Stimulated activated CD4-positive, alpha-beta T cell treated with anti-CD3 and anti-CD28 coated beads, Interleukin-4, amount 100 ng/mL, for 4 hours (primary cell): Measurements from ENCODE around the gene FBXL22.
A peak's percentile ranks its signal among the peaks of the same experiment; 100 is the strongest.

Source experiments
- DNase-seq, 2 experiments: peaks; one replicate each; pipeline ENCODE4 v3.0.0-alpha.2; 2020

FBXL22 gene

GRCh38 chr15:63593705-63594671, 3.2 kb upstream of the FBXL22 start:
- DNase-seq, result peak in 1 of 2 experiments; percentile 34

- no peak for DNase-seq
Observed at GRCh38 chr15:63595065-63595464, 2.1 kb upstream of the FBXL22 start.

- no peak for DNase-seq
Observed at GRCh38 chr15:63595688-63596087, 1.5 kb upstream of the FBXL22 start.

DNA sequence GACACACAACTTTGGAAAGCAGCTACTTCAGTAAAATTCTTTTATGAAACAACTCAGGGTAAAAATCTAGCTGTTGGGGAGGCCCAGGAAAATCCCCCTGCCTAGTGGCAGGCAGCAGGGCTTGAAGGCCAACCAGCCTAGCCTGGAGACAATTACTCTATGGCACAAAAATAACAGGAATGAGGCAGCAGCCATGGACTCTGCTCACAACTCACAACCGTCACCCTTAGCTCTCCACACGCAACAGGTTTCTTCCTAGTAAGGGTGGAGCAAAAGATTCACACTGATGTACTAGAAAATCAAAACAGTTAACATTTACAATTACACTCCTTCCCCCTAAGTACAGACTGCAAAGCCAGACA, 530 bp upstream of the FBXL22 start:
- no peak for DNase-seq

GRCh38 chr15:63597821-63598220, 634 bp downstream of the FBXL22 start:
- no peak for DNase-seq

DNA sequence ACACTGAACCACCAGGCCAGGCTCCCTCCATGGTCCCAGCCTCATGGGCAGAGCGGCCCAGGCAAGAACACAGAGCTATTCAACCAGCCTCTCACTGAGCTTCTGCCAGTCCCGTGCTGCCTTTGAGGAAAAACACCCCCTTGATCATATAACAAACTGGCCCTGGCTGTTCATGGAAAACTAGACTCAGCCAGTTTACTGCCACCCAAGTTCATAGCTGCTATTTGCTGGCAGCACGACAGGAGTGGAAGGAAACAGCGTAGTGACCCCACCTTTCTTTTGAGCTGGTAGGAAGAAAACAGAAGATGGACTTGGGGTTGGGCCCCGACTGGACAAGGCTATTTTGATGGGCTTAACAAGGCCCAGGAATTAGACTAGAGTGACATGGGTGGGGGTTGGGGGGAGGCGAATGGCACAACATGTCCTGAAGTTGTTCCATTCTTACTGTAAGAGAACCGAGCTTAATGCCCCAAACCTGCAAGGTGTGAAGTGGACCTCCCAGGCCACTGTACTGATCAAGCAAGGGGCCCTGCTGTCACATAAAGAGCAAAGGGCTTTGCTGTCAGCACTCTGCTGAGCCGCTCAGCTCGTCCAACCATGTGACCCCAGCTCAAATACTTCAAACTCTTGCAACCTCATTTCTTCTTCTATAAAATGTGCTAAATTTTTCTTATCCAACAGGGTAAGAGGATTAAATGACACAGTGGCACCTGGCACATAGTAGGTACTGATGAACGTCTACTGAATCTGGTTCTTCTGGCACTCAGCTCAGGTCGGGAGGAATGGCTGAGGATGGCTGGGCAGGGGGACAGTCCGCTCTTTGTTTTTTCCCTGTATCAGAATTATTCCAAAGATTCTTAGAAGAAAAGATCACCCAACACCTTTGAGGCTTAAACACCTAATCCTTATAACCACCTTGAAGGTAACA, 1.6 kb downstream of the FBXL22 start:
- no peak for DNase-seq

DNA sequence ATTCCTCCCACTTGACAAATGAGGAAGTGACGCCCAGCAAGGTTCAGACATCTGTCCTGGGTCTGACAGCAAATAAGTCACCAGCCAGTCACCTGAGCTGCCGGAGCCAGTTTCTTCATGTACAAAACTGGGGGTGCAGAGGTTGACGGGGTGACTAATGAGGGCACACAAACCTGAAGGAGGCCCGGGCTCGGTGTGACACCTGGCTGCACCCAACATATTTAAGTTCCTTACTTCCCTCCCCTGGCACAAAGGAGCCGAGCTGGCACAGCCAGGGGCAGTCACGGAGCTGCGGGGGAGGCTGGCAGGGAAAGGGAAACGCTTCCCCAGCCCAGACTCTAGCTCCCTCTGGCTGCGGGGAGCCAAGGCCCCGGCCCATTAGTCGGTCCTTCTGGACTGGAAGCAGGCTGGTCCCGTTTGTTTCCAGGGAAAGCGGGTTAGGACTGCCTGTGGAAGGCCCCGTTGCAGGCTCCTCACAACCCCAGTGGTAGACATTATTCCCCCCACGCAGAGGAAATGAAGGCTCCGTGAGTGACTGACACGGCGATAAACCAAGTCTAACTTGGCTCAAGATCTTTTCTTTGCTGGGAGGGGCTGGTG, 2.3 kb downstream of the FBXL22 start:
- DNase-seq, result peak; percentile 35 to 62

DNA sequence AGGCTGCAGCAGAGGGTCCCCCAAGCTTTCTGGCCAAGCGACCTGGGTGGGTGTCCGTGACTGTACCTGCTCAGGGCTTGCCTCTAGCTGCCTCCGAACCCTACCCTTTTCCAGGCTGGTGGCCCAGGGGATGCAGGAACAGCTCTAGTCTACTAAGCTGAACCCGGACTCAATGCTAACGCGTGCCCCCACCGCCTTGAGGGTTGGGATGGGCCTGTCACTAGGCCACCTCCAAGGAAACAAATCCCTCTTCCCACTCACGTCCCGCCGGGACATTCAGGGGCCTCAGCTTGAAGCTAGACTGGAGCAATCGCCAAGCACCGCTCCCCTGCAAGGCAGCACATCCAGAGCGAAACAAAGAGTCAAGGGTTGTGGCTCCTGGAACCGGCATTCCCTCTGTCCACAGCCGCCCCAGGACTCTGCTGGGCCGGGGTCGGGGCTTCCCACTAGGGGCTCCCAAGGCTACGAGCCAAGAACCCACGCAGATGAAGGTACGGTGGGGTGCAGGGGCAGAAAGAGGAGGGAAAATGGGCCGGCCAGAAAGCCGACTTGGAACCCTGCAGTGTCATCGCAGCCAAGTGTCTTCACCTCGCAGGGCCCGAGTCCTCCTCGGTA, 2.9 kb downstream of the FBXL22 start:
- DNase-seq, result peak; percentile 7 to 38

DNA sequence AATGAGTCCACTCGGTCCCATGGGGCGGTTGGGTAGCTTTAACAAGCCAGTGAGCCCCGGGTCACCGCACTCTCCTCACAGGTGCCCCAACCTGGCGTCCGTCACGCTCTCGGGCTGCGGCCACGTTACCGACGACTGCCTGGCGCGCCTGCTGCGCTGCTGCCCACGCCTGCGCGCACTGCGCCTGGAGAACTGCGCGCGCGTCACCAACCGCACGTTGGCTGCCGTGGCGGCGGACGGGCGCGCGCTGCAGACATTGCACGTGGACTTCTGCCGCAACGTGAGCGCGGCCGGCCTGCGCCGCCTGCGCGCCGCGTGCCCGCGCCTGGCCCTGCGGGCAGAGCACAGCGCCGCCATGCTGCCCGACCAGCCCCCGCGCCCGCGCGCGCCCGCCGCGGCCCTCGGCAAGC, 3.4 kb downstream of the FBXL22 start:
- DNase-seq, result peak; percentile 90 to 92

DNA sequence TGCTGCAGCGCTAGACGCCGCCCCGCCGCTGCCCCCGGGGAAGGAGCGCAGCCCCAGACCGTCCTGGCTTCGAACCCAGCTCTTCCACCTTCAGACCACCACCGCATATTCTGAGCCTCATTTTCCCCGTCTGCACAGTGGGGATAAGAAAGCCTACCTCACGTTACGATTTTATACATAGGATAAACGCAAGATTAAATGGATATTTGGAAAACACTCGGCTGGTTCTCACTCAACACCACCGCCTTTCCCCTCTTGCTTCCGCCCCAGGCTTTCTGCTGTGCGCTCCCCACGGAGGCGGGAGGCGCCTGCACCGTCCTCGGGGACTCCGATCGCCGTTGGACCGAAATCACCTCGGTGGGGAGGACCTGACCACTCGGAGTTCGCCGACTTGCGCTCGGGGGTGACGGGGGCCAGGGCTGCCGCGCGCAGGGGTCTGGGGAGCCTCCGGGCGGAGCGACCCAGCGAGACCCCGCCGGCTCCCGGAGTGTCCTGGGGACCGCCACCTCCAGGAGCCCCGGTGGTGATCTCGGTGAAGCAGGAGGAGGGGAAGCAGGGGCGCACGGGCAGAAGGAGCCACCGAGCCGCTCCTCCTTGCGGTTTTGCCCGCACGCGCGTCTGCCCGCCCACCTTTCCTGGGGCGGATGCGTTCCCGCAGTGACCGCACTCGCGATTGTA, 4.0 kb downstream of the FBXL22 start:
- peak; percentile 51 to 55 for DNase-seq

DNA sequence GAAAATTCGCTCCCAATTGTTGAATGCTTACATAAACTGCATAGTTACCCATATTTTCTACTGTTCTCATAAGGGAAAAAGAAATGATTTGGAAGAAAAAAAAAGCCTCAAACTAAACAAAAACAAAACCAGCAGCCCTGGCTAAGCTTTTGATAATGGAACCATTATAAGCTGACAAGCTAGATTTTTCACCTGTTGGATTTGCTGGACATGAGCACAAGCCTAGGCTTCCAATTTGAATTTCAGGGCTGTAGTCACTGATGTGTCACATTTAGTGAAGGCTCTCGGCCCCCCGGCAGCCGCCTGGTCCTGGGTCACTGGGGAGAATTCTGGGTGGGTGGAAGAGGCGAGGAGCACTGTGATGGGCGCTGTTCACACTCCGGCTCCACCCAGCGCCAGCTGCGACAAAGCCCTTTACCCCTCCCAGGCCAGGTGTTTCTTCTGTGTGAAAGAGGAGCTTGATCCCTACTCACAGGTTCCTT, 4.6 kb downstream of the FBXL22 start:
- peak in 1 of 2 experiments; percentile 20 for DNase-seq

- no peak for DNase-seq
Observed at GRCh38 chr15:63602595-63602994, 5.4 kb downstream of the FBXL22 start.

DNA sequence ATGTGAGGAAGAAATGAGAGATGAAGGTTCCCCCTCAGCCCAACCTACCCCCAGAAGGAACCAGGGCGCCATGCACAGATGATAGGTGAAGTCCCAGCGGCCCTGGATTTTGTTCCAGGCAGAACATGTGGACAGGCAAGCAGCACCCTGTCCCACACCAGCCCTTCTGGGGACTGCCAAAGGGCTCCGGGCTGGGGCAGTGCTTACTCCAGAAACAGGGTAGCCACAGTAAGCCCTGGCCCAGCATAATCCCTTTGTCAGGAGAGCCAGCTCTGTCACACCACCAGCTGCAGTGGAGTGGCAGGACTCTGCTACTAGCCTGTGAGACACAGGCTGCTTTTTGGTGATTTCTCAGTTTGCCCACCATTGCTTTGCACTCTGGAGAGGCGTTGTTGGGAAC, 6.3 kb downstream of the FBXL22 start:
- no peak for DNase-seq

DNA sequence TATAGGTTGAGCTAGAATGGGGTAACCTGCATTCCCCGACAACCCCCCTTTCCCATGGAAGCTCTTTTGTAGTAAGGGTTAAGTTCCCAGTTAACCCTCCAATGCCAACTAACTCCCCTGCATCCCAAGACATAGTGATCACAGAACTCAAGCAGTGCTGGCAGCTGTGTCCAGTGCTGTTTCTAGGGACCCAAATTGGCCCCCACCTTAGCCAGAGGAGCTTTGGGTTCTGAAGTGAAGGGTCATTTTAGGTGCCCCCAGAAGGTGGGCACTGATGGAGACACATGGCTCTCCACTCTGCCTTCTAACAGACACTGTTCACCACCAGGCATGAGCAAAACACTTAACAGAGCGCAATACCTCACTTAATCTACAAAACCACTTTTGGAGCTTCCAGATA, 7.1 kb downstream of the FBXL22 start:
- DNase-seq, result no peak

GRCh38 chr15:63605036-63605435, 7.8 kb downstream of the FBXL22 start:
- peak in 1 of 2 experiments; percentile 37 for DNase-seq

DNA sequence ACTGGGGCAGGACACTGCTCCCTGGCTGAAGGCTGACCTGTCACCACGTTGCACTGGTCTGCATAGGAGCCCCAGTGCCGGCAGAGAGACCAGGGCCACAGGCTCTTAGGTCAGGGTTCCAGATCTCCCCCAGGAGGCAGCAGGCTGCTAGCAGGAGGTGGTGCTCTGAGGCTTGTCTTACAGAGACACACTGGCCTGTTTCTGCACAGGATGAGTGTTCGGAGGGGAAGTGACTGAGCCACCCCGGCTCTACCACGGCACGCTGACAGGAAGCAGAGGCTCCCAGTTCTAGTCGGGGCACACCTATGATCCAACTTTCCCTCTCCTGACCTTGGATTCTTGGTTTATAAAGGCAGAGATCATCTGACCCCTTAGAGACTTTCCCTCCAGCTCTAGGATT, 8.6 kb downstream of the FBXL22 start:
- peak; percentile 38 to 51 for DNase-seq

DNA sequence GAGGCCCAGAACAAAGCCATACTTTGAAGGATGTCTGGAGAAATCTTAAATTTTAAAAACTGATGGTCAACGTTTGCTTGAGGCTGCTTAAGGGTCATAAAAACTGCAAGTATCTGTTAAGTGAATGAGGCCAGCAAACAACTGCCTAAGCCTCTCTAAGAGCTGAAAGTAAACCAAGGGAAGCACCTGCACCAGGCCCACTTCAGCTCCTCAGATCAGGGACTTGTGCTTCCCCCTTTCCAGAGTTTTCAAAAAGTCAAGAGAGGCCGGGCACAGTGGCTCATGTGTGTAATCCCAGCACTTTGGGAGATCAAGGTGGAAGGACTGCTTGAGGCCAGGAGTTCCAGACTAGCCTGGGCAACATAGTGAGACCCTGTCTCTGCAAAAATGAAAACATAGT, 9.1 kb downstream of the FBXL22 start:
- DNase-seq, result no peak

DNA sequence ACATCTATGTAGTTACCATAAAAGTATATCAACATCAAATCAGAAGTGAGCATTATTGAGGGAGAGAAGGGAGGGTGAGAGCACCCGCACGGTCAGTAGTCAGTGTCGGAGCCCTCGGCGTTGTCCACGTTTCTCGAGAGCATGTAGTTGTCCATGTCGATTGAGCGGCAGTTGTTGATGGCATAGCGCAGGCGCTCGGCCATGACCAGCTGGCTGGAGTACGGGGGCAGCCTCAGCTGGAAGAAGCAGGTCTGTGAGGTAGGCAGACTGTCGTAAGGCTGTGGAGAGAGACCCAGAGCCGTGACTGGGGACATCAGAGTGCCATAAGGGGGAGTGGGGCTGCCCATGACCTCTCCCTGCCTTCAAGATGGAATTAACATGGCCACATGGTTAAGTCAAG, 11.8 kb downstream of the FBXL22 start:
- no peak for DNase-seq

DNA sequence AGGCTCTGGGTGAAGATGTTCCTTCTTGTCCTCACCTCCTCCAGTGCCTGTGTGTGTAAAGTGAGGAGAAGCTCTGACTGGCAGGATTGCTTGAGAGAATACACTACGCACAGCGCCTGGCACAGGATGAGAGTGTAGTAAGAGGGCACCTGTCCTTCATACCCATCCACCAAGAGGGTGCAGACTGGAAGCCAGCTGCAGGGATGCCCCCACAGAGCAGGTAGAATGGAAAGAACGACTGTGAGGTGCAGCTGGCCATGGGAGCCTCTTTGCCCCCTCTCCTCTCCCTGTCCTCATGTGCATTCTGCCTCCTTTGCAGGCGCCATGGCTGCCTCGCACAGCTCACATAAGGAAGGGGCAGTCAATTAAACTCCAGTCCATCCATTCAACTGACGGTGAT, 12.3 kb downstream of the FBXL22 start:
- DNase-seq, result no peak

DNA sequence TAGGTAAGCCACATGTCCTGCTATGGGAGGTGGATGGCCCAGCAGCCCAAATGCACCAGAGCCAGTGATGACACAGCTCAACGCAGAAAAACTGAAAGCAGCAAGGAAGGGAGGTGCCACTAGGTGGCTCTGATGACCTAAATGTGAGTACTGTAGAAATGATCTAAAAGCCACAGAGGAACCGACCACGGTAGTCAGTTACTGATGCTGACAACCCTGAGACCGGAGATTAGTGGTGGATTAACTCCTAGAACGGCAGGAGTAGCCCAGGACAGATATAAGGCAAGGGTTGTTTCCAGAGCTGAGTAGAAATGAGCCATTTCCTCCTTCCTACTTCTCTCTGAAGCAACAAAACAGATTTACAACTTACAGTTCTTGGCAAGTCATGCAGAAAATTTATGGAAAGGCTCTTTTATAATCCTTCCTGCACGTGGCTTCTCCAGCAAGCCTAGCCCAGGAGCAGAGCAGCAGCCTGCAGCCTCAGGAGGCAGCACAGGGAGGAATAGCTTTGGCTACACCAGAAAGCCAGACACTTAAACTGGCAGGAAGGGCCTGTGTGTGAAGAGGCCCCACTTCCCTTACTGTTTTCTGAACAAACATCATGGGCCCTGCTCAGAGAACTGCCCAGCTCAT, 13.1 kb downstream of the FBXL22 start:
- peak; percentile 63 to 73 for DNase-seq

GRCh38 chr15:63611177-63611576, 14.0 kb downstream of the FBXL22 start:
- DNase-seq, result no peak
